D721Med (cell line): ENCODE data around the gene LEPR.

Experiments used
- DNase-seq: peaks from one replicate; pipeline ENCODE4 v3.0.0; 2011; ENCODE audit warnings: low spot score; ENCODE audit not compliant: insufficient read length
- FAIRE-seq: peaks from 2 replicates; lab custom pipeline; 2011; peaks lifted over from hg19 to GRCh38; lab: Jason Lieb, UNC
- CTCF ChIP-seq: IDR thresholded peaks from 2 replicates; pipeline ENCODE4 v1.5.1; 2012; ENCODE audit warnings: mild to moderate bottlenecking, control low read depth; ENCODE audit not compliant: insufficient read depth; ENCODE audit errors: missing control alignments

LEPR gene

GRCh38 chr1:65419681-65420589 is 533 bp upstream of the LEPR start:
- TF ChIP-seq CTCF = no peak
- no peak for FAIRE-seq

DNA sequence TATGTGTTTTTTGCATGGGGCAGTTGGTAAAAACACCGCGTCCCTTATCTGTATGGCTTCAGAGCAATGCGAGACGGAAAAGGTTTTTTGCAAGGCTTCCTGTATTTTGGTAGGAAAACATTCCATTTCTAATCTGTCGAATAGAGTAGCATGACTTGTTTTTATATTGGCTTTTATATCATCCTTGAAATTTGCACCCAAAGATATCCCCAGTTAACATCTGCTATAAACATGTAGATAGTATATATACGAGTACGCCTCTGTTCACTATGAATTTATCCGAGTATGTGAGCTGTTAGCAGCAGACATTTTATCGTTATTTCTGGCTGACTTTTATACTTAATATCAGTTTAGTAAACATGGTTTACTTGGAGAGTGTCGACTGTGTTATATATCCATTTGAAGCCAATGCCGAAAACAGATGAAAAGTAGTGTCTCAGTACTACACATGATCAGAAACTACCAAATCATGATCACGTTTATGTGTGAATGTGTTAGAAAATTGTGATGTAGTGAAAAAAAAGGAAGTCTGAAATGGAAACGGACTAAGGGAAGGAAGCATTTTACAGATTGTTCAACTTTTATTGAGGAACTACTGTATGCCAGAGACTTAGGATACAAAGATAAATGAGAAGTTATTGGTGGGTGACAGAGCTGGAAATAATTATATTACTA is 1.0 kb downstream of the LEPR start:
- DNase-seq (no peak), FAIRE-seq (no peak)
- TF ChIP-seq CTCF = no peak

More at GRCh38 chr1:65419681-65420589, 533 bp upstream of the LEPR start:
- DNase-seq = peak; percentile 69

- DNase-seq (no peak), FAIRE-seq (no peak)
- no peak for TF ChIP-seq CTCF
These were observed 2.1 kb downstream of the LEPR start for GRCh38 chr1:65422241-65423203.

DNA sequence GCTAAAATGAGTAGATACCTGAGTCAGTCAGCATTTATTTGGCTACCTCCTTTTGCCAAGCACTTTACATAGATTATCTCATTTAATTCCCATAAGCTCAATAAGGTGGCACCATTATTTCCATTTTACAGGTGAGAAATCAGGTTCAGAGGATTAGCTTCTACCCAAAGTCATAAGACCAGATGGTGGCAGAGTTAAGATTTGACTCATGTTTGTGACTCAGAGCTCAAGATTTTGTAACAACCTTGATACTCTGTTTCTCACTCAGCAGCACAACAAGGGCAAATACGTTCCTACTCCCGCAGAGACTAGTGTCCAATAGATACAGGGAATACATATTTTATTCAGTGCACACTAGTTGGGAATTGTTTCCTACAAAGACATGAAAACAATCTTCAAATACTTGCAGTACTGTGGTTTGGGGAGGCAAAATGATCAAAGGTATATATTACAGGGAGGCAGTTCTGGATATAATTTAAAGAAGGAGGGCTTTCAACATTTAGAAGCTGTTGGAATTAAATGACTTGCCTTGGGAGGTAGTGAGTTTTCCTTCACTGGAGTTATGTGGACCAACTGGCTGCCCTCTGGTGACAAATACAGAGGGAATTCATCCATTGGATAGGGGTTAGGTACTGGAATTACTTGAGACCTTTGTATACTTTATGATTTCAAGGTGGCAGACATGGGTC is 3.6 kb downstream of the LEPR start:
- DNase-seq = no peak
- TF ChIP-seq CTCF = no peak
- FAIRE-seq = no peak

- no peak for TF ChIP-seq CTCF
- DNase-seq (no peak), FAIRE-seq (no peak)
These were observed 4.1 kb downstream of the LEPR start for GRCh38 chr1:65424573-65424889.

DNA sequence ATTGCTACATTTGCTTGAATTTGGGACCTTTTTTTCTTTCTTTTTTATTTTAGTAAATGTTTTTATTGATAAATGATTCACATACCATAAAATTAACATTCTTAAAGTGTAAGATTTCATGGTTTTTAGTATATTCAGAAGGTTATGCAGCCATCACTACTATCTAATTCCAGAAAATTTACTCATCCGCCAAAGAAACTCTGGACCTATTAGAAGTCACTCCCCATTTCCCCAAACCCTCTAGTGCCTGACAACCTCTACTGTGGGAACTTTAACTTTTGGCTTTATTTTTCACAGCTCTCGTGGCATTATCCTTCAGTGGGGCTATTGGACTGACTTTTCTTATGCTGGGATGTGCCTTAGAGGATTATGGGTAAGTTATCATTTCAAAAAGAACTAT is 4.5 kb downstream of the LEPR start:
- no peak for TF ChIP-seq CTCF
- FAIRE-seq (no peak), DNase-seq (no peak)
